Measurements from ENCODE around the gene MYZAP. TPM values are rescaled to one million over a fixed set of nuclear protein-coding genes. Genes with fewer than 3 reads are reported as not detected.

The MYZAP gene
- total RNA-seq, 1 donor from 2014 or later: 0.28 TPM

- H3K27ac Mint-ChIP-seq (ENCODE audit: unreplicated experiment): no peak overlapping the region
- TF ChIP-seq CTCF (conservative IDR thresholded peaks at IDR 0.05): no peak
- peaks cover 4% of the 10 kb centered on the region for H3K9me3 Mint-ChIP-seq
- no peaks in the 10 kb centered on the region for H3K36me3 Mint-ChIP-seq (ENCODE audit: low read depth)
- H3K4me1 Mint-ChIP-seq: no peaks in the 10 kb centered on the region
- H3K4me3 Mint-ChIP-seq: no peak overlapping the region
- no peak for DNase-seq (ENCODE audit: low read depth, low spot score)
- no peaks in the 10 kb centered on the region for H3K27me3 Mint-ChIP-seq (ENCODE audit: low read depth)
Measured at GRCh38 chr15:57675481-57676181, 83.9 kb downstream of the MYZAP start.

- H3K4me1 Mint-ChIP-seq: no peaks in the 10 kb centered on the region
- no peak for TF ChIP-seq CTCF (conservative IDR thresholded peaks at IDR 0.05)
Measured at GRCh38 chr15:57676585-57676984, 84.9 kb downstream of the MYZAP start.

DNA sequence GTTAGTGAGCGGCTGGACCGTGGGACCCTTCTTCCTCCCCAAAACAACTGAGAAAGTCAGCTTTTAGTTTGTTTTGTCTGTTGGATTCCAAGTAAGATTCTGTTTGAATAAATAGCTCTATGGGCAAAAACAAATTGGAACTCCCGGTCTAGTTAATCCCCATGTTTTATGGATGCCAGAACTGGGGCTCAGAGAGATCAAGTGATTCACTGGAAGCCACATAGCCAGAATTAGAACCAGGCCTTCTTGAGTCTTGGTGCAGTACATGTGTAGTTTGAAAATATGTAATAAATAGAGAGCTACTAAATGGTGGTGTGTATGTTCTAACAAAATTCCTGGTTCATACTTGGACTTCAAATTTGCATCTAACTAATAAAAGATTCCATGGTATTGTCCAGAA, 85.5 kb downstream of the MYZAP start:
- Mint-ChIP-seq H3K4me3 (no peak overlapping the region), H3K9me3 (peaks cover 2% of the 10 kb centered on the region), H3K4me1 (no peaks in the 10 kb centered on the region), H3K27me3 (ENCODE audit: low read depth) (no peaks in the 10 kb centered on the region), H3K36me3 (ENCODE audit: low read depth) (no peaks in the 10 kb centered on the region), H3K27ac (ENCODE audit: unreplicated experiment) (no peak overlapping the region)
- DNase-seq (ENCODE audit: low read depth, low spot score): no peak
- no peak for TF ChIP-seq CTCF (conservative IDR thresholded peaks at IDR 0.05)

More at GRCh38 chr15:57676585-57676984, 84.9 kb downstream of the MYZAP start:
- Mint-ChIP-seq H3K36me3 (ENCODE audit: low read depth) (no peaks in the 10 kb centered on the region), H3K27ac (ENCODE audit: unreplicated experiment) (no peak overlapping the region), H3K9me3 (peaks cover 4% of the 10 kb centered on the region), H3K4me3 (no peak overlapping the region), H3K27me3 (ENCODE audit: low read depth) (no peaks in the 10 kb centered on the region)
- DNase-seq (ENCODE audit: low read depth, low spot score): no peak

GRCh38 chr15:57680021-57680420, 88.3 kb downstream of the MYZAP start:
- no peak for TF ChIP-seq CTCF (conservative IDR thresholded peaks at IDR 0.05)
- Mint-ChIP-seq H3K9me3 (no peaks in the 10 kb centered on the region), H3K36me3 (ENCODE audit: low read depth) (no peaks in the 10 kb centered on the region), H3K4me3 (no peak overlapping the region), H3K27ac (ENCODE audit: unreplicated experiment) (no peak overlapping the region), H3K4me1 (no peaks in the 10 kb centered on the region), H3K27me3 (ENCODE audit: low read depth) (no peaks in the 10 kb centered on the region)
- DNase-seq (ENCODE audit: low read depth, low spot score): no peak

DNA sequence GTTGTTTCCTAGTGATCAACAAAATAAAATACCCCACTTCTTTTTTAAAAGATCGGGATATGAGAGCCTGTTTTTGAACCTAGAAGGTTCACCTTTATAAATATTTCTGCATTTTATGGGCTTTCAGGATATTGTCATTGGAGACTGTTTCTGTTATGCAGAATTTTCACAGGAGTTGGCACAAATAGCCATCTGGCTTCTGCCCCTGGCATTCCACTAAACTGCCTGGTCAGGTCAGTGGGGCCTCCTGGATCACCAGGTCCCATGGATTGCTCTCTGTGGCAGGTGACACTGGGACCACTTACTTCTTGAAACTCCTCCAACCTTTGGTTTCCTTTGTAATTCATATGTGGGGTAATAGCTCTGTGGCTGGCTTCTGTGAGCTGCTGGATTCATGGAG, 89.3 kb downstream of the MYZAP start:
- DNase-seq (ENCODE audit: low read depth, low spot score): no peak
- H3K9me3 Mint-ChIP-seq: no peaks in the 10 kb centered on the region
- H3K4me1 Mint-ChIP-seq: no peaks in the 10 kb centered on the region
- H3K27ac Mint-ChIP-seq (ENCODE audit: unreplicated experiment): no peak overlapping the region
- TF ChIP-seq CTCF (conservative IDR thresholded peaks at IDR 0.05): no peak
- no peaks in the 10 kb centered on the region for H3K27me3 Mint-ChIP-seq (ENCODE audit: low read depth)
- no peak overlapping the region for H3K4me3 Mint-ChIP-seq
- no peaks in the 10 kb centered on the region for H3K36me3 Mint-ChIP-seq (ENCODE audit: low read depth)

Data from neural crest cell (in vitro differentiated cells).